BE2C (cell line): Measurements from ENCODE around the gene MUC5AC.

Experiments
- DNase-seq: peaks from one replicate; pipeline ENCODE4 v3.0.0-alpha.2; 2020
- H3K27me3 ChIP-seq: fragments of 250-450 bp; sonication (Bioruptor Pico); 2 replicates; pipeline ENCODE4 v1.5.1; 2020; ENCODE audit warnings: mild to moderate bottlenecking
- H3K36me3 ChIP-seq: fragments of 250-450 bp; sonication (Bioruptor Pico); 2 replicates; pipeline ENCODE4 v1.5.1; 2020; ENCODE audit warnings: mild to moderate bottlenecking
- H3K4me1 ChIP-seq: fragments of 250-450 bp; sonication (Bioruptor Pico); 2 replicates; pipeline ENCODE4 v1.5.1; 2020
- H3K4me3 ChIP-seq: 2 replicates; pipeline ENCODE4 v1.5.1; 2011; ENCODE audit warnings: low read depth, low read length
- H3K9me3 ChIP-seq: fragments of 250-450 bp; sonication (Bioruptor Pico); 2 replicates; pipeline ENCODE4 v1.5.1; 2020
- CTCF ChIP-seq: IDR thresholded peaks from 2 replicates; pipeline ENCODE4 v1.5.1; 2012; ENCODE audit warnings: mild to moderate bottlenecking, low read depth, low read length

MUC5AC gene

GRCh38 chr11:1122664-1123002 lies 35.1 kb upstream of the MUC5AC start:
- no peaks in the 10 kb centered on the region for H3K36me3 ChIP-seq
- DNase-seq, result no peak
- no peaks in the 10 kb centered on the region for H3K9me3 ChIP-seq
- H3K4me3 ChIP-seq, result no peak overlapping the region
- no peaks in the 10 kb centered on the region for H3K4me1 ChIP-seq
- no peak for TF ChIP-seq CTCF
- no peaks in the 10 kb centered on the region for H3K27me3 ChIP-seq

GRCh38 chr11:1123970-1124369 lies 33.8 kb upstream of the MUC5AC start:
- H3K4me1 ChIP-seq, result no peaks in the 10 kb centered on the region
- DNase-seq, result no peak
- no peaks in the 10 kb centered on the region for H3K36me3 ChIP-seq
- no peak for TF ChIP-seq CTCF
- no peaks in the 10 kb centered on the region for H3K9me3 ChIP-seq
- no peak overlapping the region for H3K4me3 ChIP-seq
- H3K27me3 ChIP-seq, result no peaks in the 10 kb centered on the region

- no peaks in the 10 kb centered on the region for H3K36me3 ChIP-seq
- no peaks in the 10 kb centered on the region for H3K9me3 ChIP-seq
- H3K27me3 ChIP-seq, result no peaks in the 10 kb centered on the region
- no peak for DNase-seq
- H3K4me1 ChIP-seq, result no peaks in the 10 kb centered on the region
- no peak for TF ChIP-seq CTCF
- no peak overlapping the region for H3K4me3 ChIP-seq
Observed at GRCh38 chr11:1125803-1126202, 31.9 kb upstream of the MUC5AC start.

GRCh38 chr11:1126491-1126926 lies 31.2 kb upstream of the MUC5AC start:
- H3K27me3 ChIP-seq, result no peaks in the 10 kb centered on the region
- no peak for TF ChIP-seq CTCF
- DNase-seq, result no peak
- no peaks in the 10 kb centered on the region for H3K9me3 ChIP-seq
- H3K36me3 ChIP-seq, result no peaks in the 10 kb centered on the region
- H3K4me1 ChIP-seq, result no peaks in the 10 kb centered on the region
- no peak overlapping the region for H3K4me3 ChIP-seq

GRCh38 chr11:1126935-1127663 lies 30.7 kb upstream of the MUC5AC start:
- no peaks in the 10 kb centered on the region for H3K9me3 ChIP-seq
- no peak for DNase-seq

More at GRCh38 chr11:1126935-1127663, 30.7 kb upstream of the MUC5AC start:
- no peak for TF ChIP-seq CTCF
- no peaks in the 10 kb centered on the region for H3K27me3 ChIP-seq
- H3K4me3 ChIP-seq, result no peak overlapping the region
- no peaks in the 10 kb centered on the region for H3K4me1 ChIP-seq
- no peaks in the 10 kb centered on the region for H3K36me3 ChIP-seq
